Vagina (tissue), 2 donors: ENCODE results near the gene TMPRSS3.

Experiments
- CTCF ChIP-seq, 3 experiments: fragments of 450-650 bp in 2 of 3; fragments of 200-600 bp in 1 of 3; sonication (generic) in 1 of 3; IDR thresholded peaks; one replicate each; pipeline ENCODE4 v1.5.1; 2017 to 2019; ENCODE audit warnings: antibody characterized with exemption in 3 of 3, mild to moderate bottlenecking in 2 of 3, moderate library complexity in 2 of 3
- POLR2A ChIP-seq, 2 donors: fragments of 450-650 bp; IDR thresholded peaks; one replicate each; pipeline ENCODE4 v1.6.1; 2017; ENCODE audit warnings: antibody characterized with exemption in 2 of 2, mild to moderate bottlenecking in 2 of 2, moderate library complexity in 2 of 2

- TF ChIP-seq CTCF (IDR thresholded peaks at IDR 0.05) = no peak
- TF ChIP-seq POLR2A (IDR thresholded peaks at IDR 0.05) = no peak
Measured at GRCh38 chr21:42404539-42404938, 8.7 kb upstream of the TMPRSS3 start.
